IMR-90 (cell line): Measurements from ENCODE around the gene SLC51A. TPM values are rescaled to one million over a fixed set of nuclear protein-coding genes. Genes with fewer than 3 reads are reported as not detected.

Experiments
- ATAC-seq: fragments of 200-7000 bp; cut with Tn5 transposase; 2 replicates; pipeline ENCODE4 v1.9.1; 2020; ENCODE audit warnings: low read depth, mild to moderate bottlenecking, moderate library complexity
- BruUV-seq: library from RNA; stranded (reverse); fragments of 400-500 nt; replicated peaks from 2 replicates; lab custom pipeline; 2021; lab: Mats Ljungman, UMichigan
- CTCF ChIA-PET: fragments of 300-600 bp; formaldehyde crosslinking; extraction: SDS; loops from one replicate; lab custom pipeline; 2021; ENCODE audit warnings: antibody characterized with exemption; lab: Yijun Ruan, JAX
- POLR2A ChIA-PET: fragments of 300-600 bp; sonication (Branson Sonifier 250); formaldehyde crosslinking; loops from one replicate; lab custom pipeline; 2022; ENCODE audit warnings: antibody characterized with exemption; ENCODE audit not compliant: unreplicated experiment; lab: Charles Lee
- DNase-seq: peaks from one replicate; pipeline ENCODE4 v3.0.0; 2013
- H2AFZ ChIP-seq: replicated peaks from 2 replicates; pipeline ENCODE3; 2013; ENCODE audit warnings: low read length, mild to moderate bottlenecking; ENCODE audit not compliant: poor library complexity
- H2AK5ac ChIP-seq: 2 replicates; pipeline ENCODE4 v1.6.1; 2013; ENCODE audit warnings: low read depth, low read length, inconsistent platforms
- H2AK9ac ChIP-seq: replicated peaks from 2 replicates; pipeline ENCODE3; 2013; ENCODE audit warnings: mild to moderate bottlenecking, low read depth, low read length, moderate library complexity; ENCODE audit not compliant: poor library complexity
- H2BK120ac ChIP-seq: 2 replicates; pipeline ENCODE4 v1.6.1; 2013; ENCODE audit warnings: low read depth, low read length, inconsistent platforms
- H2BK15ac ChIP-seq: 3 replicates; pipeline ENCODE4 v1.6.1; 2013; ENCODE audit warnings: low read depth, low read length, inconsistent platforms
- H2BK20ac ChIP-seq: 2 replicates; pipeline ENCODE4 v1.6.1; 2013; ENCODE audit warnings: low read depth, mild to moderate bottlenecking, inconsistent platforms, low read length, moderate library complexity
- H2BK5ac ChIP-seq: 2 replicates; pipeline ENCODE4 v1.6.1; 2013; ENCODE audit warnings: mild to moderate bottlenecking, low read depth, low read length, inconsistent platforms; ENCODE audit not compliant: poor library complexity, severe bottlenecking
- H3K14ac ChIP-seq: replicated peaks from 2 replicates; pipeline ENCODE4 v1.6.1; 2013; ENCODE audit warnings: low read depth, low read length, inconsistent platforms
- H3K18ac ChIP-seq: 2 replicates; pipeline ENCODE4 v1.6.1; 2013; ENCODE audit warnings: low read depth, low read length, control low read depth
- H3K23ac ChIP-seq: 2 replicates; pipeline ENCODE4 v1.6.1; 2013; ENCODE audit warnings: low read depth, low read length, inconsistent platforms
- H3K27ac ChIP-seq: 2 replicates; pipeline ENCODE4 v1.5.1; 2013; ENCODE audit warnings: mild to moderate bottlenecking, control low read depth, low read length; ENCODE audit not compliant: insufficient read depth
- H3K27me3 ChIP-seq: 2 replicates; pipeline ENCODE4 v1.6.1; 2013; ENCODE audit warnings: low read length; ENCODE audit not compliant: control insufficient read depth, insufficient read depth
- H3K36me3 ChIP-seq: 2 replicates; pipeline ENCODE4 v1.6.1; 2013; ENCODE audit warnings: low read length, mixed read lengths; ENCODE audit not compliant: control insufficient read depth, insufficient read depth
- H3K4ac ChIP-seq: 2 replicates; pipeline ENCODE4 v1.6.1; 2013; ENCODE audit warnings: low read depth, low read length, inconsistent platforms
- H3K4me1 ChIP-seq: 2 replicates; pipeline ENCODE4 v1.6.1; 2013; ENCODE audit warnings: low read length, mixed read lengths; ENCODE audit not compliant: control insufficient read depth, insufficient read depth
- H3K4me2 ChIP-seq: 2 replicates; pipeline ENCODE4 v1.6.1; 2013; ENCODE audit warnings: low read depth, mild to moderate bottlenecking, control low read depth, low read length, moderate library complexity
- H3K4me3 ChIP-seq: 2 replicates; pipeline ENCODE4 v1.5.1; 2013; ENCODE audit warnings: low read depth, mild to moderate bottlenecking, control low read depth, low read length, moderate library complexity; ENCODE audit not compliant: insufficient read depth
- H3K56ac ChIP-seq: 2 replicates; pipeline ENCODE4 v1.6.1; 2013; ENCODE audit warnings: low read length, inconsistent platforms; ENCODE audit not compliant: insufficient read depth; ENCODE audit errors: extremely low read depth
- H3K79me1 ChIP-seq, 2 experiments: 2 replicates each; pipeline ENCODE4 v1.6.1; 2013; ENCODE audit warnings: low read length in 2 of 2, inconsistent platforms in 1 of 2, low read depth in 1 of 2
- H3K9ac ChIP-seq: 2 replicates; pipeline ENCODE4 v1.6.1; 2013; ENCODE audit warnings: low read depth, low read length, control low read depth
- H3K9me1 ChIP-seq: 2 replicates; pipeline ENCODE4 v1.6.1; 2013; ENCODE audit warnings: low read length, inconsistent platforms; ENCODE audit not compliant: insufficient read depth
- H3K9me3 ChIP-seq: 2 replicates; pipeline ENCODE4 v1.6.1; 2013; ENCODE audit warnings: low read length; ENCODE audit not compliant: control insufficient read depth, insufficient read depth
- H4K20me1 ChIP-seq: 2 replicates; pipeline ENCODE4 v1.6.1; 2013; ENCODE audit warnings: low read length, inconsistent platforms; ENCODE audit not compliant: insufficient read depth
- H4K5ac ChIP-seq: 2 replicates; pipeline ENCODE4 v1.6.1; 2013; ENCODE audit warnings: mild to moderate bottlenecking, low read depth, low read length, control low read depth
- H4K8ac ChIP-seq, 2 experiments: 2 replicates each; pipeline ENCODE4 v1.6.1; 2013; ENCODE audit warnings: low read depth in 2 of 2, low read length in 2 of 2, control low read depth in 1 of 2, inconsistent platforms in 1 of 2
- H4K91ac ChIP-seq: 2 replicates; pipeline ENCODE4 v1.6.1; 2013; ENCODE audit warnings: low read depth, low read length, inconsistent platforms; ENCODE audit not compliant: insufficient read depth
- BHLHE40 ChIP-seq: fragments of 150-350 bp; IDR thresholded peaks from 2 replicates; pipeline ENCODE4 v1.6.1; 2016; ENCODE audit warnings: mild to moderate bottlenecking, low read depth, low read length
- CEBPB ChIP-seq: IDR thresholded peaks from 2 replicates; pipeline ENCODE4 v1.6.1; 2012; ENCODE audit warnings: low read depth, low read length, improper control_type of control experiment
- CHD1 ChIP-seq: IDR thresholded peaks from 2 replicates; pipeline ENCODE4 v1.6.1; 2012; ENCODE audit warnings: low read depth, low read length, improper control_type of control experiment
- FOS ChIP-seq: fragments of 150-350 bp; IDR thresholded peaks from 2 replicates; pipeline ENCODE4 v1.6.1; 2016; ENCODE audit warnings: low read depth, low read length
- MAFK ChIP-seq: IDR thresholded peaks from 2 replicates; pipeline ENCODE4 v1.6.1; 2012; ENCODE audit warnings: low read depth, low read length, improper control_type of control experiment
- MAZ ChIP-seq: IDR thresholded peaks from 2 replicates; pipeline ENCODE4 v1.6.1; 2012; ENCODE audit warnings: low read depth, mild to moderate bottlenecking, low read length, improper control_type of control experiment, moderate library complexity, borderline replicate concordance
- MXI1 ChIP-seq: IDR thresholded peaks from 2 replicates; pipeline ENCODE4 v1.6.1; 2012; ENCODE audit warnings: low read depth, mild to moderate bottlenecking, low read length, moderate library complexity, borderline replicate concordance
- NFE2L2 ChIP-seq: fragments of 150-350 bp; IDR thresholded peaks from 2 replicates; pipeline ENCODE4 v1.6.1; 2016; ENCODE audit warnings: low read depth, mild to moderate bottlenecking, low read length
- POLR2A ChIP-seq: IDR thresholded peaks from 2 replicates; pipeline ENCODE4 v1.6.1; 2012; ENCODE audit warnings: mild to moderate bottlenecking, low read depth, low read length
- RAD21 ChIP-seq: IDR thresholded peaks from 2 replicates; pipeline ENCODE4 v1.6.1; 2012; ENCODE audit warnings: low read length, improper control_type of control experiment
- RCOR1 ChIP-seq: IDR thresholded peaks from 2 replicates; pipeline ENCODE4 v1.6.1; 2012; ENCODE audit warnings: mild to moderate bottlenecking, low read length, improper control_type of control experiment; ENCODE audit not compliant: insufficient replicate concordance
- RFX5 ChIP-seq: IDR thresholded peaks from 2 replicates; pipeline ENCODE4 v1.8.0; 2012; ENCODE audit warnings: low read depth, mild to moderate bottlenecking, low read length, moderate library complexity
- SMC3 ChIP-seq: fragments of 150-350 bp; IDR thresholded peaks from 2 replicates; pipeline ENCODE4 v1.6.1; 2016; ENCODE audit warnings: low read depth, mild to moderate bottlenecking, antibody characterized with exemption, low read length, moderate library complexity
- WGBS, 2 experiments: methylation state at CpG; one replicate each; pipeline versions ENCODE4 v1.1.5 to v1.1.7; 2013; ENCODE audit warnings: missing lambda C conversion rate in 2 of 2; ENCODE audit not compliant: insufficient read length in 1 of 2; ENCODE audit errors: extremely low coverage in 2 of 2; 5-methylcytosine and 5-hydroxymethylcytosine counted together
- dilution Hi-C: fragments of 300-500 bp; cut with HindIII; formaldehyde crosslinking; loops from one replicate; pipeline ENCODE4 v1.14.3; 2018; ENCODE audit warnings: low sequenced_read_pairs; ENCODE audit not compliant: unreplicated experiment
- in situ Hi-C: fragments of 300-500 bp; cut with MboI; formaldehyde crosslinking; loops from 3 replicates; pipeline ENCODE4 v1.14.3; 2019; ENCODE audit warnings: low sequenced_read_pairs, inconsistent platforms, mixed read lengths
- intact Hi-C: fragments of 100-400 bp; cut with micrococcal nuclease; formaldehyde crosslinking; loops from 2 replicates; pipeline ENCODE4 v1.10.0; 2022
- polyA plus RNA-seq, 3 experiments: library from polyadenylated mRNA; depleted of rRNA; stranded (reverse); fragments of >200 nt; gene quantifications; 2 replicates each; pipeline ENCODE4 v1.2.3, GENCODE V29; 2012; ENCODE audit warnings: low replicate concordance in 1 of 3
- total RNA-seq: library from RNA; depleted of rRNA; stranded (reverse); fragments of >200 nt; gene quantifications from 2 replicates; pipeline ENCODE4 v1.2.3, GENCODE V29; 2012
- TF ChIP-seq, protein P1 (sequence below): conservative IDR thresholded peaks from 2 replicates; pipeline ENCODE4 v1.5.1; 2012; ENCODE audit warnings: mild to moderate bottlenecking, low read depth, low read length, improper control_type of control experiment
- TF ChIP-seq, protein P2 (sequence below): fragments of 150-350 bp; IDR thresholded peaks from 2 replicates; pipeline ENCODE4 v1.6.1; 2017; ENCODE audit warnings: mild to moderate bottlenecking, antibody characterized with exemption, low read length, low read depth
- TF ChIP-seq, protein P3 (sequence below): fragments of 150-350 bp; IDR thresholded peaks from 2 replicates; pipeline ENCODE4 v1.6.1; 2016; ENCODE audit warnings: low read depth, mild to moderate bottlenecking, low read length, moderate library complexity, borderline replicate concordance

Gene SLC51A
- total and polyA plus RNA-seq, 2 of the 4 experiments (the other 2 are of a cell fraction): not detected

DNA sequence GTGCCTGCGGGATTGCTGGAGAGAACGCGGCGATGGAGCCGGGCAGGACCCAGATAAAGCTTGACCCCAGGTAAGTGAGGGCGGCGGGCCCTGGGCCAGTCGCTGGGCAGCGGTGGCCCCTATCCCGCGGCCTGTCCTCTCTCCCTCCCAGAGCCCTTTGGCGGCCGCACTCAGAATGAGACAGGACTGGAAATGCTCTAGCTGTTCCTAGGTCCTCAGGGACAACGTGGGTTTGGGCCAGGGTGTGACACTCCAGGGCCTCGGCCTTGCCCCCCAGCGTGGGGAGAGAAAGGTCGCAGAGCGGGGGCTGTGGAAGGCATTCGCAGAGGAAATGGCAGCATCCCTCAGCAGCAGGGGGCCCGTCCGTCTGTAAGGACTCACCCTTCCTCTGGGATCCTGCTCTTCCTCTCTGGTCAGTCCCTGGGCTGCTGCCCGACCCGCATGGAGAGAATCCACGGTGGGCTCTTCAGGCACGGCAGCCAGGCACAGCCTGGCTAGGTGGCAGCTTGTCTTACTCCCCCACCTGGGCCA lies 412 bp downstream of the SLC51A start:
- no peak overlapping the region for H3K4ac ChIP-seq
- no peak overlapping the region for H3K4me2 ChIP-seq
- no peak overlapping the region for H2AFZ ChIP-seq
- H2AK9ac ChIP-seq: no peak overlapping the region
- no peaks in the 10 kb centered on the region for H3K9me3 ChIP-seq
- no peak overlapping the region for H3K14ac ChIP-seq
- ATAC-seq (no peak), DNase-seq (no peak)
- no peak overlapping the region for H4K91ac ChIP-seq
- H4K5ac ChIP-seq: no peak overlapping the region
- no peaks in the 10 kb centered on the region for H3K79me1 ChIP-seq
- no peak overlapping the region for H2BK120ac ChIP-seq
- H3K4me3 ChIP-seq: no peak overlapping the region
- H2AK5ac ChIP-seq: no peak overlapping the region
- dilution Hi-C loops: no loop called here
- H3K9ac ChIP-seq: no peak overlapping the region
- ChIA-PET CTCF (no interaction called here), POLR2A (no interaction called here)
- TF ChIP-seq CEBPB (no peak), MXI1 (no peak), NFE2L2 (no peak), RAD21 (no peak), RFX5 (no peak), CHD1 (no peak), RCOR1 (no peak), MAFK (no peak), POLR2A (no peak), MAZ (no peak), SMC3 (no peak), FOS (no peak), BHLHE40 (no peak)
- TF ChIP-seq, protein P1, sequence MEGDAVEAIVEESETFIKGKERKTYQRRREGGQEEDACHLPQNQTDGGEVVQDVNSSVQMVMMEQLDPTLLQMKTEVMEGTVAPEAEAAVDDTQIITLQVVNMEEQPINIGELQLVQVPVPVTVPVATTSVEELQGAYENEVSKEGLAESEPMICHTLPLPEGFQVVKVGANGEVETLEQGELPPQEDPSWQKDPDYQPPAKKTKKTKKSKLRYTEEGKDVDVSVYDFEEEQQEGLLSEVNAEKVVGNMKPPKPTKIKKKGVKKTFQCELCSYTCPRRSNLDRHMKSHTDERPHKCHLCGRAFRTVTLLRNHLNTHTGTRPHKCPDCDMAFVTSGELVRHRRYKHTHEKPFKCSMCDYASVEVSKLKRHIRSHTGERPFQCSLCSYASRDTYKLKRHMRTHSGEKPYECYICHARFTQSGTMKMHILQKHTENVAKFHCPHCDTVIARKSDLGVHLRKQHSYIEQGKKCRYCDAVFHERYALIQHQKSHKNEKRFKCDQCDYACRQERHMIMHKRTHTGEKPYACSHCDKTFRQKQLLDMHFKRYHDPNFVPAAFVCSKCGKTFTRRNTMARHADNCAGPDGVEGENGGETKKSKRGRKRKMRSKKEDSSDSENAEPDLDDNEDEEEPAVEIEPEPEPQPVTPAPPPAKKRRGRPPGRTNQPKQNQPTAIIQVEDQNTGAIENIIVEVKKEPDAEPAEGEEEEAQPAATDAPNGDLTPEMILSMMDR: no peak
- TF ChIP-seq, protein P2, sequence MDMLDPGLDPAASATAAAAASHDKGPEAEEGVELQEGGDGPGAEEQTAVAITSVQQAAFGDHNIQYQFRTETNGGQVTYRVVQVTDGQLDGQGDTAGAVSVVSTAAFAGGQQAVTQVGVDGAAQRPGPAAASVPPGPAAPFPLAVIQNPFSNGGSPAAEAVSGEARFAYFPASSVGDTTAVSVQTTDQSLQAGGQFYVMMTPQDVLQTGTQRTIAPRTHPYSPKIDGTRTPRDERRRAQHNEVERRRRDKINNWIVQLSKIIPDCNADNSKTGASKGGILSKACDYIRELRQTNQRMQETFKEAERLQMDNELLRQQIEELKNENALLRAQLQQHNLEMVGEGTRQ: no peak
- TF ChIP-seq, protein P3, sequence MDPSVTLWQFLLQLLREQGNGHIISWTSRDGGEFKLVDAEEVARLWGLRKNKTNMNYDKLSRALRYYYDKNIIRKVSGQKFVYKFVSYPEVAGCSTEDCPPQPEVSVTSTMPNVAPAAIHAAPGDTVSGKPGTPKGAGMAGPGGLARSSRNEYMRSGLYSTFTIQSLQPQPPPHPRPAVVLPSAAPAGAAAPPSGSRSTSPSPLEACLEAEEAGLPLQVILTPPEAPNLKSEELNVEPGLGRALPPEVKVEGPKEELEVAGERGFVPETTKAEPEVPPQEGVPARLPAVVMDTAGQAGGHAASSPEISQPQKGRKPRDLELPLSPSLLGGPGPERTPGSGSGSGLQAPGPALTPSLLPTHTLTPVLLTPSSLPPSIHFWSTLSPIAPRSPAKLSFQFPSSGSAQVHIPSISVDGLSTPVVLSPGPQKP: no peak
- intact Hi-C loops: no loop called here
- BruUV-seq: no TSS peak
- H3K56ac ChIP-seq: no peak overlapping the region
- 0 out of 2 replicates have a peak, but pooled peaks cover 3% of the 10 kb centered on the region for H3K9me1 ChIP-seq
- WGBS, 2 experiments: 56% methylated on average over 7 of the region's 25 CpGs; no CpG with 5 or more reads in 1 of the 2 experiments
- H3K18ac ChIP-seq: no peak overlapping the region
- no peak overlapping the region for H2BK20ac ChIP-seq
- no peak overlapping the region for H2BK15ac ChIP-seq
- H3K23ac ChIP-seq: no peak overlapping the region
- H4K20me1 ChIP-seq: no peaks in the 10 kb centered on the region; the same call in 1 of the 2 replicates
- peaks cover 9% of the 10 kb centered on the region; the same call in 1 of the 2 replicates for H3K27me3 ChIP-seq
- no peaks in the 10 kb centered on the region for H3K36me3 ChIP-seq
- H4K8ac ChIP-seq: no peak overlapping the region
- H2BK5ac ChIP-seq: no peak overlapping the region
- in situ Hi-C loops: no loop called here
- 0 out of 2 replicates have a peak, but pooled peaks cover 2% of the 10 kb centered on the region for H3K4me1 ChIP-seq
- no peak overlapping the region for H3K27ac ChIP-seq
